Liver (tissue), 9 donors: ENCODE results near the gene IL1RAPL2. TPM values are rescaled to one million over a fixed set of nuclear protein-coding genes. Genes with fewer than 3 reads are reported as not detected.

Experiments used
- DNase-seq: peaks from one replicate; pipeline ENCODE4 v3.0.0-alpha.2; 2017; ENCODE audit warnings: low spot score
- H3K27ac ChIP-seq, 2 donors: one replicate each; pipeline ENCODE4 v1.7.0; 2013; ENCODE audit warnings: inconsistent platforms in 2 of 2, low read length in 2 of 2, control low read depth in 1 of 2, low read depth in 1 of 2, mild to moderate bottlenecking in 1 of 2
- H3K27me3 ChIP-seq, 4 donors: one replicate each; pipeline versions ENCODE4 v1.6.1 to v1.7.0; 2013; ENCODE audit warnings: low read length in 3 of 4, inconsistent platforms in 1 of 4, mild to moderate bottlenecking in 1 of 4, moderate library complexity in 1 of 4; ENCODE audit not compliant: control insufficient read depth in 4 of 4, insufficient read depth in 4 of 4
- H3K36me3 ChIP-seq, 4 donors: one replicate each; pipeline versions ENCODE4 v1.6.1 to v1.7.0; 2013; ENCODE audit warnings: low read length in 3 of 4, mild to moderate bottlenecking in 3 of 4, low read depth in 1 of 4, moderate library complexity in 1 of 4; ENCODE audit not compliant: control insufficient read depth in 4 of 4, insufficient read depth in 3 of 4
- H3K4me1 ChIP-seq, 4 donors: one replicate each; pipeline versions ENCODE4 v1.6.1 to v1.7.0; 2013; ENCODE audit warnings: low read length in 3 of 4, mild to moderate bottlenecking in 3 of 4, moderate library complexity in 1 of 4; ENCODE audit not compliant: control insufficient read depth in 4 of 4, insufficient read depth in 4 of 4
- H3K4me3 ChIP-seq, 3 donors: one replicate each; pipeline versions ENCODE4 v1.6.1 to v1.7.0; 2013; ENCODE audit warnings: low read length in 3 of 3, control low read depth in 1 of 3, low read depth in 1 of 3, mild to moderate bottlenecking in 1 of 3
- H3K9ac ChIP-seq, 2 donors: one replicate each; pipeline ENCODE4 v1.7.0; 2013; ENCODE audit warnings: low read length in 2 of 2, mild to moderate bottlenecking in 2 of 2, moderate library complexity in 2 of 2, control low read depth in 1 of 2, low read depth in 1 of 2
- H3K9me3 ChIP-seq, 4 donors: one replicate each; pipeline versions ENCODE4 v1.6.1 to v1.7.0; 2013; ENCODE audit warnings: low read length in 3 of 4; ENCODE audit not compliant: control insufficient read depth in 4 of 4
- ATF3 ChIP-seq: IDR thresholded peaks from 2 replicates; pipeline ENCODE4 v1.6.1; 2016; ENCODE audit warnings: antibody characterized with exemption
- CTCF ChIP-seq: fragments of 150-350 bp; IDR thresholded peaks from 2 replicates; pipeline ENCODE4 v1.5.1; 2017; ENCODE audit warnings: improper control_type of control experiment, low read depth, low read length; ENCODE audit not compliant: missing input control
- EGR1 ChIP-seq, 2 donors: IDR thresholded peaks; 2 replicates each; pipeline ENCODE4 v1.6.1; 2016 to 2018; ENCODE audit warnings: antibody characterized with exemption in 2 of 2, low read depth in 2 of 2
- FOXA1 ChIP-seq: IDR thresholded peaks from 2 replicates; pipeline ENCODE4 v1.6.1; 2016; ENCODE audit warnings: antibody characterized with exemption
- FOXA2 ChIP-seq: IDR thresholded peaks from 2 replicates; pipeline ENCODE4 v1.6.1; 2016; ENCODE audit warnings: antibody characterized with exemption
- GABPA ChIP-seq, 2 donors: IDR thresholded peaks in 1 of 2; conservative IDR thresholded peaks in 1 of 2; 2 replicates each; pipeline ENCODE4 v1.6.1; 2016; ENCODE audit warnings: antibody characterized with exemption in 2 of 2, mild to moderate bottlenecking in 1 of 2, moderate library complexity in 1 of 2
- HNF4A ChIP-seq, 2 donors: conservative IDR thresholded peaks; 2 replicates each; pipeline ENCODE4 v1.6.1; 2016; ENCODE audit warnings: antibody characterized with exemption in 2 of 2, mild to moderate bottlenecking in 2 of 2
- HNF4G ChIP-seq: IDR thresholded peaks from 2 replicates; pipeline ENCODE4 v1.6.1; 2016; ENCODE audit warnings: antibody characterized with exemption
- JUND ChIP-seq, 2 donors: IDR thresholded peaks; 2 replicates each; pipeline ENCODE4 v1.6.1; 2016; ENCODE audit warnings: antibody characterized with exemption in 2 of 2
- MAX ChIP-seq: IDR thresholded peaks from 2 replicates; pipeline ENCODE4 v1.6.1; 2016; ENCODE audit warnings: antibody characterized with exemption
- NR2F2 ChIP-seq: IDR thresholded peaks from 2 replicates; pipeline ENCODE4 v1.6.1; 2016; ENCODE audit warnings: antibody characterized with exemption
- RAD21 ChIP-seq, 2 donors: IDR thresholded peaks; 2 replicates each; pipeline ENCODE4 v1.6.1; 2016; ENCODE audit warnings: antibody characterized with exemption in 2 of 2, mild to moderate bottlenecking in 2 of 2
- REST ChIP-seq: IDR thresholded peaks from 2 replicates; pipeline ENCODE4 v1.6.1; 2016; ENCODE audit warnings: antibody characterized with exemption, mild to moderate bottlenecking
- RXRA ChIP-seq, 2 donors: IDR thresholded peaks; 2 replicates each; pipeline ENCODE4 v1.6.1; 2017 to 2018; ENCODE audit warnings: antibody characterized with exemption in 2 of 2, mild to moderate bottlenecking in 1 of 2
- SP1 ChIP-seq: IDR thresholded peaks from 2 replicates; pipeline ENCODE4 v1.6.1; 2018; ENCODE audit warnings: antibody characterized with exemption, mild to moderate bottlenecking
- TAF1 ChIP-seq: conservative IDR thresholded peaks from 2 replicates; pipeline ENCODE4 v1.6.1; 2016; ENCODE audit warnings: antibody characterized with exemption, mild to moderate bottlenecking
- YY1 ChIP-seq: IDR thresholded peaks from 2 replicates; pipeline ENCODE4 v1.6.1; 2016; ENCODE audit warnings: antibody characterized with exemption, mild to moderate bottlenecking
- ZBTB33 ChIP-seq: IDR thresholded peaks from 2 replicates; pipeline ENCODE4 v1.6.1; 2016; ENCODE audit warnings: antibody characterized with exemption
- WGBS: extraction: QIAGEN DNeasy Blood & Tissue Kit; methylation state at CpG from one replicate; pipeline ENCODE4 v1.1.7; 2013; 5-methylcytosine and 5-hydroxymethylcytosine counted together
- polyA plus RNA-seq, 2 donors: library from polyadenylated mRNA; stranded (reverse) in 1 of 2; unstranded in 1 of 2; fragments of 200-250 nt in 1 of 2; fragments of >200 nt in 1 of 2; fragmentation: Nextera tagmentation in 1 of 2; extraction: Ambion mirVana in 1 of 2; gene quantifications; one replicate each; pipeline versions ENCODE4 v1.2.1 to v1.2.3, GENCODE V29; 2013 to 2015
- total RNA-seq, 2 donors: library from RNA; depleted of rRNA; stranded (reverse); fragments of >200 nt; gene quantifications; one replicate each; pipeline ENCODE4 v1.2.3, GENCODE V29; 2014
- donor health status: healthy.
- donor health status: healthy.
- donor health status: healthy.
- donor health status: healthy.
- donor health status: healthy.

Gene IL1RAPL2
- total and polyA plus RNA-seq, 4 donors = 0.20 to 1.6 (median 0.91) TPM

GRCh38 chrX:105564501-105564900 lies 998.5 kb downstream of the IL1RAPL2 start:
- TF ChIP-seq JUND (IDR thresholded peaks at IDR 0.05) (no peak), TAF1 (no peak), RXRA (IDR thresholded peaks at IDR 0.05) (no peak), CTCF (no peak), ZBTB33 (no peak), GABPA (IDR thresholded peaks at IDR 0.05 in 1 of 2, conservative IDR thresholded peaks at IDR 0.05 in 1 of 2) (no peak), SP1 (no peak), YY1 (no peak), MAX (no peak), FOXA2 (no peak), NR2F2 (no peak), REST (no peak), FOXA1 (no peak), RAD21 (IDR thresholded peaks at IDR 0.05) (no peak), HNF4G (no peak), EGR1 (IDR thresholded peaks at IDR 0.05; ENCODE audit: low read depth in 2 of 2) (no peak), HNF4A (conservative IDR thresholded peaks at IDR 0.05) (no peak), ATF3 (no peak)
- 91% methylated on average over 1 of the region's 1 CpG for WGBS
- DNase-seq = no peak
- no peaks in the 10 kb centered on the region for H3K27me3 ChIP-seq
- H3K27ac ChIP-seq = no peak overlapping the region
- no peak overlapping the region for H3K9ac ChIP-seq
- H3K36me3 ChIP-seq = no peaks in the 10 kb centered on the region
- H3K4me3 ChIP-seq = no peak overlapping the region
- H3K4me1 ChIP-seq = no peaks in the 10 kb centered on the region
- H3K9me3 ChIP-seq = no peaks in the 10 kb centered on the region
